NCI-H1436 (cell line): ENCODE data around the gene PPCDC.

Source experiments
- DNase-seq: peaks from one replicate; lab custom pipeline; 2025; lab: John Stamatoyannopoulos, UW

The PPCDC gene

DNA sequence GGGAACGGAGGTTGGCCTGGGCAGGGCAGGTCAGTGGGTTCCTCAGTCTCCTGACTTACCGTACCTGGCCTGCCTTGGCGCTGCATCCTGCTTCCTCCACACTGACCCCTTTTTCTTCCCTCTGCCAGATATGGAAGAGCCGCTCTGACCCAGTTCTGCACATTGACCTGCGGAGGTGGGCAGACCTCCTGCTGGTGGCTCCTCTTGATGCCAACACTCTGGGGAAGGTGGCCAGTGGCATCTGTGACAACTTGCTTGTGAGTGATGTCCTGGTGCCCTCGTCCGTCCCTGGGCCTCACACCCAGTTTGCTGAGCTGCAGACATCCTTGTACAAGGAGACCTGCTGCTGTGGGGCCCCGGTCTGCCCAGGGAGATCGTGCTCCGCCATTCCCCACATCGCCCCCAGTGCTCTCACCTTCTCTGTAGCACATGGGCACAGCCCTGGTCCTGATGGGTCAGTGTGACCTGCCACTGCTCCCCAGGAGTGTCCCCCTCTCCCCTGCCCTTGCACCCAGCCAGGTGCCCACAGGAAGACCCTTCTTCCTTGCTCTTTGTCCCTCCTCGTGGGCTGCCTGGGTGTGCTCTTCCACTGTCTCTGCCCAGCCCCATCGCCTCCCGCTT is 21.0 kb downstream of the PPCDC start:
- DNase-seq, result no peak

GRCh38 chr15:75045332-75046015 is 22.1 kb downstream of the PPCDC start:
- DNase-seq, result no peak

DNA sequence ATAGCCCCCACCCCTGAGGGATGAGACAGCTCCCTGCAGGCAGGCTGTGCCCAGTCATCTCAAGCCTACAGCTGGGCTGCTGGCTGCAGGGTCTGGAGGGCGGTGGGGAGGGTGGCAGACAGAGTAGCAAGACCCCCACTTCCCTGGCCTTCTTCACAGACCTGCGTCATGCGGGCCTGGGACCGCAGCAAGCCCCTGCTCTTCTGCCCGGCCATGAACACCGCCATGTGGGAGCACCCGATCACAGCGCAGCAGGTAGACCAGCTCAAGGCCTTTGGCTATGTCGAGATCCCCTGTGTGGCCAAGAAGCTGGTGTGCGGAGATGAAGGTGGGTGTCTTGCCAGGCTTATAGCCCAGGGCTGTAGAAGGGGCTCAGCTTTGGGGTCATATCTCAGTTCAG is 25.0 kb downstream of the PPCDC start:
- no peak for DNase-seq

- DNase-seq, result no peak
These were observed 26.0 kb downstream of the PPCDC start for GRCh38 chr15:75049392-75049791.

GRCh38 chr15:75050283-75050682 is 26.9 kb downstream of the PPCDC start:
- DNase-seq, result no peak

GRCh38 chr15:75051191-75051608 is 27.8 kb downstream of the PPCDC start:
- no peak for DNase-seq

DNA sequence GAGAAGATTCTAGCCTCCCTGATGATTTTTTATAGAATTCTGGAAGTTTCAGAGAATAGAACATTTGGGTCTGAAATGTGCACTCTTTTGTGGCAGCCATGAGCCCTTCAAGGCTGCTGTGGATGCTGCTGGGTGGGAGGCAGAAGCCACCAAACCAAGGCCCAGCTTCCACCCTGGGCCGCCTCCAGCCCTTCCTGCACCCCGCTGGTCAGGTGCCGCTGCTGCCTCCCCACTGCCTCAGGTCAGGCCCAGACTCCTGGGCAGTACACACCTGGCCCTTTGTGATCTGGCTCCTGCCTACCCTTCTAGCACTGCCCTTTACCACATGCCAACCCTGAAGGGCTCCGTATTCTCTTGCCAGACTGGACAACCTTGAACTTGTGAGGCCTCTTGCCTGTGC is 28.3 kb downstream of the PPCDC start:
- no peak for DNase-seq

DNA sequence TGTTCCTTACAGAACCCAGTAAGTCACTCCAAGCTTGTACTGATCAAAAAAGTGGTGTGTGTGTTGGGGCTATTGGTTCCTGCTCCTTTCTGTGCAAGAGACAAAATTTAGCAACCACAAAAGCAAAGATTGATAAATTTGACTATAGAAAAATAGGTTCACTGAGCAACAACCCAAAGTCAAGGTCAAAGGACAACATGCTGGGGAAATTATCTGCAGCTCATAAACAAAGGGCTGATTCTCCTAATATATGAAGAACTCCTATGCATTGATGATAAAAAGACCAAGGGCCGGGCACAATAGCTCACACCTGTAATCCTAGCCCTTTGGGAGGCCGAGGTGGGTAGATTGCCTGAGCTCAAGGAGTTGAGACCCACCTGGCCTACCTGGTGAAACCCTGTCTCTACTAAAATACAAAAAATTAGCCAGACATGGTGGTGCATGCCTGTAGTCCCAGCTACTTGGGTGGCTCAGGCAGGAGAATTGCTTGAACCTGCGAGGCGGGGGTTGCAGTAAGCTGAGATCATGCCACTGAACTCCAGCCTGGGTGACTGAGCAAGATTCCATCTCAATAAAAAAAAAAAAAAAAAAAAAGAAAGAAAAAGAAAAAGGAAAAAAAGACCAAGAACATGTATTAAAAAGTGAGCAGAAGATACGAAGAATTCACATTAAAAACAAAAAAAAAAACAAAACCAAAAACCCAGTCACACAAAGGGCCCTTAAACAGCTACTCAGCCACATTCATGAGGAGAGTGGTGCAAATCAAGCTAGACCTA is 29.8 kb downstream of the PPCDC start:
- DNase-seq, result no peak

DNA sequence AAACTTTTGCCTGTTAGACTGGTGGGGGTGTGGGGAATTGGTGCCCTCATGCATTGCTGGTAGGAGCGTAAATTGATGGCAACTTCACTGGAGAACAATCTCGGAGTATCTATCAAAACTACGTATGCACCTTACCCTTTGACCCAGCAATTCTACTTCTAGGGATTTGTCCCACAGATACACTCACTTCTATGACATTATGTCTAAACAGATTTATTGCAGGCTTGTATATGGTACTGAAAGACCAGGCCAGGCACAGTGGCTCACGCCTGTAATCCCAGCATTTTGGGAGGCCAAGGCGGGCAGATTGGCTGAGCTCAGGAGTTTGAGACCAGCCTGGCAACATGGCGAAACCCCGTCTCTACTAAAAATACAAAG is 30.3 kb downstream of the PPCDC start:
- DNase-seq, result no peak

GRCh38 chr15:75054172-75054897 is 30.9 kb downstream of the PPCDC start:
- no peak for DNase-seq

- no peak for DNase-seq
These were observed 32.6 kb downstream of the PPCDC start for GRCh38 chr15:75056036-75056435.

- no peak for DNase-seq
These were observed 34.9 kb downstream of the PPCDC start for GRCh38 chr15:75058127-75058905.

- DNase-seq, result no peak
These were observed 36.2 kb downstream of the PPCDC start for GRCh38 chr15:75059607-75060006.

- no peak for DNase-seq
These were observed 37.9 kb downstream of the PPCDC start for GRCh38 chr15:75061272-75061671.

DNA sequence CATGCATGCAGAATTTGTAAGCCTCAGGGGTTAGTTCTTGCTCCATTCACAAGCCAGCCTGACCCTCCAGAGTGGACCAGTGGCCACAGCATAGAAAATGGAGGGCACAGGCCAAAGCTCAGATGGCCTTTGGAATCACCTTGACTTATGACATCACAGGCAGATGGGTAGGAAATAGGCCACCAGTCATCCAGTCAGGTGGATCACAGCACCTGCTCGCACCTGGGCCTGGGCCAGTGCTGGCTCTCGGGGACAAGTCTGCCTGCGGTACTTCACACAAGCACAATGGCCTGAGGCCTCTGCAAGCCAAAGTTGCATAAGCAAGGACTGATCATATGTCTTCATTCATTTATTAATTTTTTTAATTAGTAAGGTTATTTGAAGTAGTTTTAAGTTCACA is 39.3 kb downstream of the PPCDC start:
- no peak for DNase-seq

GRCh38 chr15:75063338-75063737 is 39.9 kb downstream of the PPCDC start:
- DNase-seq, result no peak

DNA sequence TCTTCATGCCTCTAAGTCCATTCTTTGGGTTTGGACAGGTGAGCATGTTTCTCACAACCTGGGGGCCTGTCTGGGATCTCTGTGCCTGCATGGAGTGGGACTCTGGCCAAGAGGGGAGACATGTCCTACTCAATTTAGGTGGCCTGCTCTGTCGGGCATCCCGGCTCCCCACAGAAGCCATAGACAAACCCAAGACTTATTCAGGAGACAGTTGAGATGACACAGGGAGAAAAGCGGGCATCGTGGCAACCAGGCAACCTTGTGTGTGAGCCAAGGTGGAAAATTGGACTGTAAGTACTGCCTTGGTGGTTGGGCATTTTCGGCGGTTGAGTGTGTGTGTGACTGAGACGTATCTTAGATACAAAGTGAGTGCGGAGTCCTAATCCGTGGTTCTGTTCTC is 40.5 kb downstream of the PPCDC start:
- no peak for DNase-seq

GRCh38 chr15:75064846-75065245 is 41.5 kb downstream of the PPCDC start:
- DNase-seq, result no peak

DNA sequence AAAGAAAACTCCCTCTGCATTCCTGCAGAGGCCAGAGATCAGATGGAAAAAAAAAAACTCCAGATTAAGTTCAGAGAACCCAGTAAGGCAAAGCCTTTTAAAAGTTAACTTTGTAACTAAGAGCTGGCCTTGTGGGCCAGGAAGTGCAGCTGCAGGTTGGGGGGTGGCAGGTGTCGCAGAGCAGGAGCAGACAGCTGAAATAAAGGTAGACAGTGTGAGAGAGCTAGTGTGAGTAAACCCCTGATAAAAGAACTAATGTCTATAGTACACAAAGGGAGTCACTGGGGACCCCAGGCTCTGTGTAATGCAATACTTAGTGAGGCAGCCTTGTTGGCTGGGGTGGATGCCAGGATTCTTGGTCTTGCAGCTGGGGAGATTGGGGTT is 42.1 kb downstream of the PPCDC start:
- peak; percentile 81 for DNase-seq

GRCh38 chr15:75065851-75066509 is 42.6 kb downstream of the PPCDC start:
- DNase-seq, result peak; percentile 26

DNA sequence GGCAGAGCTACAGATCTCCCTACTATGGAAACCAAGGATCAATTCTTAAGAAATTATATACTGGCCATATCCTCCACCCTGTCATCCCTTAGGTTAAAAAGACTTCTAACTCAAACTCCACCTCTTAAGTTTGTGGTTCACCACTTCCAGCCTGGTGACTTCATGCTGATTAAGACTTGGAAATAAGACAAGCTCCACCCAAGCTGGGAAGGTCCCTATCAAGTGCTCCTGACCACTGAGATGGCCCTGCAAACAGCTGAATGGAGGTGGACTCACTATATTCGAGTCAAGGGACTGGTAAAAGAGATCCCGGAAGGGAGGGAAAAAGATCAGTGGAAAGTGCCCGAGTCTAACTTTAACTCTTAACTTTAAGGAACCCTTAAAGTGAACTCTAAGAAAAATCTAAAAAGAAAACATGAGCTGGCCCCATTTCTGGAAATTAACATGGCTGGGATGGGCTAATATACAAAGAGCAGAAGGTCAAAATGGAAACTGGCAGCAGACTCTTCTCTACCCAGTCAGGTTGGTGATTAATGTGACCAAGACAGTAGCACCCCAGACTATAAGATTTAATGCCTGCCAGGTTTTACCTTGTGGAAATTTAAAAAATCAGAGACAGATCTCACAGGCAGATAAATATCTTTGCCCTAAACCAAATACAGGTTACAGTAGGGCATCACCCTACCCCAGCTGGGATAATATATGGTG is 43.9 kb downstream of the PPCDC start:
- DNase-seq, result no peak
